NCI-H128 (cell line): ENCODE data around the gene IER3IP1.
"Not testable (repeated sequence)": the region's sequence is repeated elsewhere in the genome, so short reads cannot be mapped to it uniquely, and the experiment has no call there.

Experiments used
- DNase-seq: peaks from one replicate; lab custom pipeline; 2025; ENCODE audit not compliant: unreplicated experiment; lab: John Stamatoyannopoulos, UW

Gene IER3IP1, protein sequence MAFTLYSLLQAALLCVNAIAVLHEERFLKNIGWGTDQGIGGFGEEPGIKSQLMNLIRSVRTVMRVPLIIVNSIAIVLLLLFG

DNA sequence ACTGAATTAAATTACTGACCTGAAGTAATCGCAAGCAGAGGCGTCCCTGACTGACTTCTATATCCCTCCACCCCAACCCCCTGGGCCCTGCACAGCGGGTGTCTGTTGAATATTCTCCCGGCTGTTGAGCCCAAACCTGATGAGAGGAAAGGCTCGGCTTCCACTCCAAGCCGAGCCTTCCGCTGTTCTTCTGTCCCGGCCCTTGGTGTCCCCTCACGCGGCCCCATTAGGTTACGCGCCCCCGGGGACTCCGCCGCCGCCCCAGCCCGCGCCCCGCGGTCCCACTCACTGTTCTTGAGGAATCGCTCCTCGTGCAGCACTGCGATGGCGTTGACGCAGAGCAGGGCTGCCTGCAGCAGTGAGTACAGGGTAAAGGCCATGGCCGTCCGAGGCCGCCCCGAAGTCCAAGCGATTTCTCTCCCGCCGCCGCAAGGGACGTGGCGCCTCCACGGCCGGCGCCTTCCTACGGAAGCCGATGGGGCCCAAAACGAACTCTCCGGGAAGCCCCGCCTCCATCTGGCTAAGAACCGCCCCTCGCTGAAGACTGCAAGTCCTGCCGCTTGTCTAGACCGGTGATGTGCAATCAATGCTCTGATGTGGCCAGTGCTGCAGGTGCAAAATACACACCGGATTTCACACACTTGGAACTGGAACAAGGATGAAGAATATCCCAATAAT lies at the start of gene IER3IP1:
TSS of gene IER3IP1 (minus strand) at position 467 of the 678 bp plus-strand sequence. CDS start at position 380, 87 bp downstream.
- DNase-seq = peak; percentile 94

DNA sequence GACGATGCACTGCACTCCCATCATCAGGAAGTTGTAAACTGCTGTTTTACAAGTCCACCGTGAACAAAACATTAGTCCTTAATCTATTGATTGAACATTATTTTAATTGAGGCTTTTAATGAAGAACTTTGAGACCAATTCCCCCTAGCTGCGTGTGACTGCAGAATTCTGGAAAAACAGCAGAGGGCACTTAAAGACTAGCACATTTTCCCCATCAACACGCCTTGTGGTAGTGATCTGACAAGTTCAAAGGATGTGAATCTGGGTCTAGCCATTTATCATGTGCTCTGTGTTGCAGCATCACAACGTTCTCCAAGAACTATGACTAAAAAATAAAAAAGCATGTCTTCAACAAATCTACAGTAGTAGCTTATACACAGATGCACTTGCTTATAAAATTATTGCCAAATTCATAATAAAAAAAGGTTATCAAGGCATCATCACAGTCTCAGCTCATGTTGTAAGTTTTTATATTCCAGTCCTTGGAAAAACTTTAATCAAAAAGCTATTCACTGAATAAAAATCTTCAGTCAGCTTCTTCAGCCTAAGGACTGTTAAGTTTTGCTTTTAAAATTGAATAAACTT lies 39.5 kb upstream of the IER3IP1 start:
- peak; percentile 52 for DNase-seq

GRCh38 chr18:47209171-47209570 lies 33.0 kb upstream of the IER3IP1 start:
- DNase-seq = no peak

DNA sequence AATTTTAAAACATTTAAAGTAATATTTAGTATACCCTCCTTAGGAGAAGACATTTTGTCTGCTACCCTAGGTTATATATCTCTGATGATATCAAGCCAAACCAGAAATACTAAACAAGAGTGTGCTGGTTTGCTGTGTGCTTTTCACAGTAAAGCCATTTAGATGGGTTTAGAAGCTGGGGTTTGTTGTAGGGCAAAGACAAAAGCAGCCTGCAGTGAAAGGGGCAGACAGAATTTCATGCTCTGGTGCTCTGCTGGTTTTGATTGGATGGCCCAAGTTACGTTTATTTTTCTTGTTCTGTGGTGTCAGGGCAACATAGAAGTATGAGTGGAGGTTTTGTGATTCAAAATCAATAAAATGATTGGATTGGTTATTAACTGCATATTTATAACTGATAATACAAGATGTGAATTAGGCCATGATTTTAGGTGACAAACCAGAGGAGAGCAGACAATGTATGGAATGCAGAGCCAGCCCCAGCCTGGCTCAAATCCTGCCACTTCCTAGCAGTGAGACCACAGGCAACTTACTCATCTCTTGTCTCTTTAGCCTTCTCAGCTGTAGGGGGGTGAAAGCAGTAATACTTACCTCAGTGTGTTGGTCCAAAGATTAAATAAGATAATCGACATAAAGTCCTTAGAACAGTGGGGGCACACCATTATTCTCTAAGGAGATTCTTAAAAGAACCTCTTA lies 30.9 kb upstream of the IER3IP1 start:
- no peak for DNase-seq

GRCh38 chr18:47204908-47205522 lies 28.9 kb upstream of the IER3IP1 start:
- DNase-seq = no peak

- DNase-seq = no peak
These were observed 27.7 kb upstream of the IER3IP1 start for GRCh38 chr18:47203626-47204464.

DNA sequence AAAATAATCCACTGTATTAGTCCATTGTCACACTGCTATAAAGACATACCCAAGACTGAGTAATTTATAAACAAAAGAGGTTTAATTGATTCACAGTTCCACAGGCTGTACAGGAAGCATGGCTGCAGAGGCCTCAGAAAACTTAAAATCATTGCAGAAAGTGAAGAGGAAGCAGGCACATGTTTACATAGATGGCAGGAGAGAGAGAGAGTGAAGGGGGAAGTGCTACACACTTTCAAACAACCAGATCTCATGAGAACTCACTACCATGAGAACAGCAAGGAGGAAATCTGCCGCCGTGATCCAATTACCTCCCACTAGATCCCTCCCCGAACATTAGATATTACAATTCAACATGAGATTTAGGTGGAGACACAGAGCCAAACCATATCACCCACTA lies 19.8 kb upstream of the IER3IP1 start:
- not testable (repeated sequence) for DNase-seq

GRCh38 chr18:47191961-47192360 lies 15.8 kb upstream of the IER3IP1 start:
- no peak for DNase-seq

- DNase-seq = no peak
These were observed 11.6 kb upstream of the IER3IP1 start for GRCh38 chr18:47187721-47188120.

GRCh38 chr18:47184419-47185050 lies 8.4 kb upstream of the IER3IP1 start:
- peak; percentile 24 for DNase-seq

DNA sequence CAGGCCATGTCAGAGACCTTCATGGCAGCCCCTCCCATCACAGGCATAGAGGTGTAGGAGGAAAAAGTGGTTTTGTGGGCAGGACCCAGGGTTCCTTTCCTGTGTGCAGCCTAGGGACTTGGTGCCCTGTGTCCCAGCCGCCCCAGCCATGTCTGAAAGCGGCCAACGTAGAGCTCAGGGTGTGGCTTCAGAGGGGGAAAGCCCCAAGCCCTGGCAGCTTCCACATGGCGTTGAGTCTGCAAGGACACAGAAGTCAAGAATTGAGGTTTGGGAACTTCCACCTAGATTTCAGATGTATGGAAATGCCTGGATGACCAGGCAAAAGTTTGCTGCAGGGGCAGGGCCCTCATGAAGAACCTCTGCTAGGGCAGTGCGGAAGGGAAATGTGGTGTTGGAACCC lies 6.0 kb upstream of the IER3IP1 start:
- DNase-seq = not testable (repeated sequence)

GRCh38 chr18:47180765-47181164 lies 4.6 kb upstream of the IER3IP1 start:
- DNase-seq = no peak

- no peak for DNase-seq
These were observed 3.4 kb upstream of the IER3IP1 start for GRCh38 chr18:47179520-47179919.

GRCh38 chr18:47175283-47175897 lies 774 bp downstream of the IER3IP1 start:
- no peak for DNase-seq

GRCh38 chr18:47174545-47175116 lies 1.5 kb downstream of the IER3IP1 start:
- DNase-seq = no peak

- no peak for DNase-seq
These were observed 3.7 kb downstream of the IER3IP1 start for GRCh38 chr18:47172476-47172875.

- DNase-seq = no peak
These were observed 7.3 kb downstream of the IER3IP1 start for GRCh38 chr18:47168913-47169312.

DNA sequence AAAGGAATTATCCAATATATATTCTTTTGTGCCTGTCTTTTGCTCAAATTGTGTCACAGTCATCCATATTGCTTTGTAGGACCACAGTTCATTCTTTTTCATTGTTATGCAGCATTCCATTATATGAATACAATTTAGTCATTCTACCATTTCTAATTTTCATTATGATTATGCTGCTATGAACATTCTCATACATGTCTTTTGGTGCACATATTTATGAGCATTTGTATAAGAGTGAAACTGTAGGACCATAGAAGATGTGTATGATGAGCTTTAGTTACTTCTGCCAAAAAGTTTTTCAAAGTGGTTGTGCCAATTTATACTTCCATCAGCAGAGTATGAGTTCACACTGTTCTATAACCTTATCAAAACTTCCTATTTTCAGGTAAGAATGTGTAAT lies 7.7 kb downstream of the IER3IP1 start:
- DNase-seq = no peak

DNA sequence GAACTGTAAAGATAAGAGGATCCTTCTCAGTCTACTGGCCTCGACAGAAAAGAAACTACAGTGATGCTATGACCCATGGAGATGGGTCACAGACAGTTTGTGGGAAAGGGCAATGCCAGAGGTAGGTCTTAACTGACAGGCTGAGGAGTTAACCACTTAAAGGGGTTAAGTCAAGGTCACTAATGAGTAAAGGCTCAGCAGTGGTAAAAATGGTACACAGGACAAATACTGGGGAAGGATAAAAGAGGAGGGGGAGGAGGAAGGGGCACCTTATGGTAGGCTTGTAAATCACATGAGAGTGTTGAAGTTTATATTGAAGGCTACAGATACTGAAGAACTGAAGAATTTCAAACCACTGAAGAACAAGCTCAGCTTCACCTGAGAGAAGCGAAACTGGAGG lies 9.9 kb downstream of the IER3IP1 start:
- no peak for DNase-seq

DNA sequence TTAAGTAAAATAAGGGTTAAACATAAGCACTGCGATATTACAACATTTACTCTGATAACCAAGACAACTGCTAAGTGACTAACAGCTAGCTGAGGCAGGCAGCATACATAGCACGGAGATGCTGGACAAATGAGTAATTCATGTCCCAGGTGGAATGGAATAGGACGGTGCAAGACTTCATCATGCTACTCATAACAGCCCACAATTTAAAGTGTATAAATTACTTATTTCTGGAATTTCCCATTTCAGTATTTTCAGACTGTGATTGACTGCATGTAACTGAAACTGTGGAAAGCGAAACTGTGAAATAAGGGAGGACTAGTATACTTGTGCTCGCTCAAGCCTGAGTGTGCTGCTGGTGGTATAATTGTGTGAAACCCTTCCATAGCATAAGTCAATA lies 12.9 kb downstream of the IER3IP1 start:
- DNase-seq = no peak
